Peyer's patch (tissue), 4 donors: ENCODE results near the gene ADARB1.

Experiments
- CTCF ChIP-seq, 6 experiments: fragments of 450-650 bp in 4 of 6; fragments of 200-600 bp in 2 of 6; sonication (generic) in 1 of 6; IDR thresholded peaks; one replicate each; pipeline ENCODE4 v1.5.1; 2017 to 2019; ENCODE audit warnings: antibody characterized with exemption in 6 of 6, mild to moderate bottlenecking in 3 of 6, moderate library complexity in 1 of 6
- POLR2A ChIP-seq, 2 donors: fragments of 450-650 bp; IDR thresholded peaks; one replicate each; pipeline ENCODE4 v1.5.1; 2017; ENCODE audit warnings: antibody characterized with exemption in 2 of 2, mild to moderate bottlenecking in 2 of 2, moderate library complexity in 2 of 2

- TF ChIP-seq CTCF (IDR thresholded peaks at IDR 0.05): no peak
- no peak for TF ChIP-seq POLR2A (IDR thresholded peaks at IDR 0.05)
These were observed 4.5 kb downstream of the ADARB1 start for GRCh38 chr21:45078877-45079281.
